Measurements from ENCODE around the gene LIN9.

GRCh38 chr1:226325178-226325577 is 16.2 kb upstream of the LIN9 start:
- TF ChIP-seq TBP (CRISPR knock-in tag; IDR thresholded peaks at IDR 0.05) (no peak), ZBTB14 (CRISPR knock-in tag; IDR thresholded peaks at IDR 0.05) (no peak), PBX2 (CRISPR knock-in tag; IDR thresholded peaks at IDR 0.05) (no peak), ZNF274 (CRISPR knock-in tag; IDR thresholded peaks at IDR 0.05) (no peak), PRDM15 (CRISPR knock-in tag; IDR thresholded peaks at IDR 0.05) (no peak), FOSL1 (CRISPR knock-in tag; IDR thresholded peaks at IDR 0.05; ENCODE audit: borderline replicate concordance) (no peak), ZNF282 (IDR thresholded peaks at IDR 0.05; ENCODE audit: partially characterized antibody) (no peak), DRAP1 (CRISPR knock-in tag; IDR thresholded peaks at IDR 0.05) (no peak), ZSCAN12 (CRISPR knock-in tag; IDR thresholded peaks at IDR 0.05) (no peak), CTCF (CRISPR knock-in tag; IDR thresholded peaks at IDR 0.05) (no peak), RAD21 (CRISPR knock-in tag; IDR thresholded peaks at IDR 0.05) (no peak)
